HCT116 (cell line): Measurements from ENCODE around the gene POLR3C. TPM values are rescaled to one million over a fixed set of nuclear protein-coding genes. Genes with fewer than 3 reads are reported as not detected.

Experiments used
- ATAC-seq: fragments of 200-7000 bp; cut with Tn5 transposase; 2 replicates; pipeline ENCODE4 v1.9.1; 2020; ENCODE audit warnings: mild to moderate bottlenecking, moderate library complexity
- BruUV-seq: library from RNA; stranded (reverse); fragments of 400-500 nt; replicated peaks from 2 replicates; lab custom pipeline; 2021; lab: Mats Ljungman, UMichigan
- CTCF ChIA-PET: fragments of 300-600 bp; sonication (Branson Sonifier 250); formaldehyde crosslinking; loops from one replicate; lab custom pipeline; 2021; ENCODE audit warnings: antibody characterized with exemption; lab: Charles Lee
- POLR2A ChIA-PET: fragments of 300-600, 350-600 bp; sonication (Branson Sonifier 250); formaldehyde crosslinking; loops from one replicate; lab custom pipeline; 2021; ENCODE audit warnings: antibody characterized with exemption; lab: Charles Lee
- RAD21 ChIA-PET, 2 experiments: fragments of 300-600 bp; sonication (Branson Sonifier 250); formaldehyde crosslinking; loops; one replicate each; lab custom pipeline; 2023; ENCODE audit warnings: low total read pairs in 2 of 2; ENCODE audit not compliant: uncharacterized antibody in 2 of 2, unreplicated experiment in 2 of 2, low non-redundant PET in 1 of 2; lab: Charles Lee
- DNase-seq: peaks from one replicate; pipeline ENCODE4 v3.0.0-alpha.2; 2010; ENCODE audit warnings: low read depth, low spot score
- H2AFZ ChIP-seq: fragments of 200-600 bp; shearing (Covaris generic), sonication (generic); 2 replicates; pipeline ENCODE4 v1.6.1; 2017; ENCODE audit warnings: low read depth, mixed run types, mixed read lengths, antibody characterized with exemption, low read length; ENCODE audit not compliant: poor library complexity, severe bottlenecking
- H3K27ac ChIP-seq: 2 replicates; pipeline ENCODE4 v1.5.1; 2012; ENCODE audit warnings: low read depth, low read length
- H3K27me3 ChIP-seq: fragments of 200-600 bp; sonication (generic); 2 replicates; pipeline ENCODE4 v1.6.1; 2016; ENCODE audit warnings: mixed run types, low read length, mixed read lengths; ENCODE audit not compliant: insufficient read depth
- H3K36me3 ChIP-seq, 2 experiments: fragments of 200-500 bp in 1 of 2; fragments of 200-600 bp in 1 of 2; sonication (Bioruptor generic) in 1 of 2; sonication (generic) in 1 of 2; 2 replicates each; pipeline versions ENCODE4 v1.5.1 to v1.6.1; 2014 to 2016; ENCODE audit warnings: low read length in 2 of 2, inconsistent platforms in 1 of 2, mixed read lengths in 1 of 2, mixed run types in 1 of 2; ENCODE audit not compliant: insufficient read depth in 2 of 2, control insufficient read depth in 1 of 2
- H3K4me1 ChIP-seq, 2 experiments: fragments of 200-600 bp in 1 of 2; sonication (generic) in 1 of 2; 2 replicates each; pipeline versions ENCODE4 v1.5.1 to v1.6.1; 2012 to 2017; ENCODE audit warnings: low read length in 2 of 2, inconsistent platforms in 1 of 2, mild to moderate bottlenecking in 1 of 2, mixed read lengths in 1 of 2, mixed run types in 1 of 2, moderate library complexity in 1 of 2; ENCODE audit not compliant: insufficient read depth in 2 of 2, control insufficient read depth in 1 of 2
- H3K4me2 ChIP-seq: fragments of 200-600 bp; sonication (generic); 2 replicates; pipeline ENCODE4 v1.6.1; 2017; ENCODE audit warnings: mixed run types, low read length, mixed read lengths
- H3K4me3 ChIP-seq, 2 experiments: fragments of 200-600 bp in 1 of 2; sonication (generic) in 1 of 2; replicated peaks in 1 of 2; 2 replicates each; pipeline ENCODE4 v1.5.1; 2011 to 2016; ENCODE audit warnings: low read length in 2 of 2, control low read depth in 1 of 2, low read depth in 1 of 2, mild to moderate bottlenecking in 1 of 2, mixed read lengths in 1 of 2, mixed run types in 1 of 2
- H3K79me2 ChIP-seq: fragments of 200-600 bp; sonication (generic); 2 replicates; pipeline ENCODE4 v1.6.1; 2017; ENCODE audit warnings: mild to moderate bottlenecking, mixed run types, low read length, moderate library complexity, mixed read lengths; ENCODE audit not compliant: insufficient read depth
- H3K9ac ChIP-seq: fragments of 200-600 bp; sonication (generic); 2 replicates; pipeline ENCODE4 v1.6.1; 2016; ENCODE audit warnings: low read length, mixed read lengths
- H3K9me2 ChIP-seq: fragments of 200-600 bp; sonication (generic), shearing (Covaris generic); 2 replicates; pipeline ENCODE4 v1.6.1; 2017; ENCODE audit warnings: mixed run types, mild to moderate bottlenecking, moderate library complexity; ENCODE audit not compliant: insufficient read depth
- H3K9me3 ChIP-seq, 2 experiments: fragments of 200-500 bp in 1 of 2; fragments of 200-600 bp in 1 of 2; sonication (Bioruptor generic) in 1 of 2; sonication (generic) in 1 of 2; 2 replicates each; pipeline ENCODE4 v1.6.1; 2014 to 2017; ENCODE audit warnings: low read length in 2 of 2, mixed read lengths in 2 of 2, inconsistent platforms in 1 of 2, low read depth in 1 of 2, mild to moderate bottlenecking in 1 of 2, mixed run types in 1 of 2, moderate library complexity in 1 of 2; ENCODE audit not compliant: control insufficient read depth in 1 of 2, insufficient read depth in 1 of 2
- H4K20me1 ChIP-seq: fragments of 200-600 bp; sonication (generic), shearing (Covaris generic); 2 replicates; pipeline ENCODE4 v1.6.1; 2017; ENCODE audit warnings: mixed run types, mild to moderate bottlenecking, moderate library complexity; ENCODE audit not compliant: insufficient read depth
- EGR1 ChIP-seq: IDR thresholded peaks from 2 replicates; pipeline ENCODE4 v1.6.1; 2012; ENCODE audit warnings: low read depth
- ELF1 ChIP-seq: IDR thresholded peaks from 2 replicates; pipeline ENCODE4 v1.6.1; 2012; ENCODE audit warnings: low read depth, borderline replicate concordance
- EZH2 ChIP-seq: fragments of 200-600 bp; sonication (generic); IDR thresholded peaks from 2 replicates; pipeline ENCODE4 v1.6.1; 2017; ENCODE audit warnings: antibody characterized with exemption, mixed run types
- POLR2A ChIP-seq: IDR thresholded peaks from 2 replicates; pipeline ENCODE4 v1.7.0; 2011; ENCODE audit warnings: borderline replicate concordance; ENCODE audit not compliant: insufficient read depth, insufficient read length; ENCODE audit errors: extremely low read depth
- POLR2AphosphoS5 ChIP-seq: IDR thresholded peaks from 2 replicates; pipeline ENCODE4 v1.6.1; 2011; ENCODE audit warnings: mild to moderate bottlenecking, low read depth, low read length, moderate library complexity
- SIN3A ChIP-seq: IDR thresholded peaks from 2 replicates; pipeline ENCODE4 v1.6.1; 2012; ENCODE audit warnings: low read depth
- SP1 ChIP-seq: IDR thresholded peaks from 2 replicates; pipeline ENCODE4 v1.6.1; 2012; ENCODE audit warnings: low read depth
- SRF ChIP-seq: IDR thresholded peaks from 2 replicates; pipeline ENCODE4 v1.6.1; 2012; ENCODE audit warnings: low read depth
- YY1 ChIP-seq: IDR thresholded peaks from 2 replicates; pipeline ENCODE4 v1.6.1; 2011; ENCODE audit warnings: low read length, low read depth, moderate library complexity, mild to moderate bottlenecking; ENCODE audit not compliant: insufficient replicate concordance; ENCODE audit errors: extremely low read depth
- intact Hi-C: fragments of 100-400 bp; cut with micrococcal nuclease; formaldehyde crosslinking; loops from 2 replicates; pipeline ENCODE4 v1.10.0; 2022
- total RNA-seq: library from RNA; stranded (reverse); gene quantifications from one replicate; pipeline ENCODE4 v1.2.1, GENCODE V29; 2021; ENCODE audit not compliant: unreplicated experiment
- TF ChIP-seq, protein P1 (sequence below), 3 experiments: fragments of 200-600 bp in 1 of 3; sonication (generic) in 1 of 3; IDR thresholded peaks in 2 of 3; conservative IDR thresholded peaks in 1 of 3; 2 replicates each; pipeline ENCODE4 v1.5.1; 2012 to 2017; ENCODE audit warnings: low read depth in 2 of 3, low read length in 2 of 3, antibody characterized with exemption in 1 of 3, borderline replicate concordance in 1 of 3, control low read depth in 1 of 3, mild to moderate bottlenecking in 1 of 3, mixed read lengths in 1 of 3, mixed run types in 1 of 3, moderate library complexity in 1 of 3; ENCODE audit not compliant: insufficient read depth in 1 of 3
- TF ChIP-seq, protein P2 (sequence below): IDR thresholded peaks from 2 replicates; pipeline ENCODE4 v1.6.1; 2012
- TF ChIP-seq, protein P3 (sequence below): IDR thresholded peaks from 2 replicates; pipeline ENCODE4 v1.6.1; 2011; ENCODE audit warnings: mild to moderate bottlenecking, low read length, moderate library complexity; ENCODE audit not compliant: insufficient replicate concordance; ENCODE audit errors: extremely low read depth

The POLR3C gene
- total RNA-seq, 1 experiment from 2014 or later: 25.4 TPM

GRCh38 chr1:145777357-145778145 is 46.4 kb upstream of the POLR3C start (continued):
- TF ChIP-seq, protein P1, sequence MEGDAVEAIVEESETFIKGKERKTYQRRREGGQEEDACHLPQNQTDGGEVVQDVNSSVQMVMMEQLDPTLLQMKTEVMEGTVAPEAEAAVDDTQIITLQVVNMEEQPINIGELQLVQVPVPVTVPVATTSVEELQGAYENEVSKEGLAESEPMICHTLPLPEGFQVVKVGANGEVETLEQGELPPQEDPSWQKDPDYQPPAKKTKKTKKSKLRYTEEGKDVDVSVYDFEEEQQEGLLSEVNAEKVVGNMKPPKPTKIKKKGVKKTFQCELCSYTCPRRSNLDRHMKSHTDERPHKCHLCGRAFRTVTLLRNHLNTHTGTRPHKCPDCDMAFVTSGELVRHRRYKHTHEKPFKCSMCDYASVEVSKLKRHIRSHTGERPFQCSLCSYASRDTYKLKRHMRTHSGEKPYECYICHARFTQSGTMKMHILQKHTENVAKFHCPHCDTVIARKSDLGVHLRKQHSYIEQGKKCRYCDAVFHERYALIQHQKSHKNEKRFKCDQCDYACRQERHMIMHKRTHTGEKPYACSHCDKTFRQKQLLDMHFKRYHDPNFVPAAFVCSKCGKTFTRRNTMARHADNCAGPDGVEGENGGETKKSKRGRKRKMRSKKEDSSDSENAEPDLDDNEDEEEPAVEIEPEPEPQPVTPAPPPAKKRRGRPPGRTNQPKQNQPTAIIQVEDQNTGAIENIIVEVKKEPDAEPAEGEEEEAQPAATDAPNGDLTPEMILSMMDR (IDR thresholded peaks at IDR 0.05 in 2 of 3, conservative IDR thresholded peaks at IDR 0.05 in 1 of 3; ENCODE audit: borderline replicate concordance in 1 of 3, insufficient read depth in 1 of 3, low read depth in 2 of 3, low read length in 2 of 3): no peak

DNA sequence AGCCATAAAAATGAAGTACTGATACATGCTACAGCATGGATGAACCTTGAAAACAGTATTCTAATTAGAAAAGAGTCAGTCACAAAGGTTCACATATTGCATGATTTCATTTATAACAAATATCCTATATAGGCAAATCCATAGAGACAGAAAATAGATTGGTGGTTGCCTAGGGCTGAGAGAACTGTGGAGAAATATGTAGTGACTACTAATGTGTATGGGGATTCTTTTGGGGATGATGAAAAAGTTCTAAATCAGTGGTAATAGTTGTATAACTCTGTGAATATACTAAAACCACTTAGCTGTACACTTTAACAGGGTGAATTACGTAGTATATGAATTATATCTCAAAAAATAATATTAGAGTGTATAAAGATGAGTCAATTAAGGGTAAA is 45.9 kb upstream of the POLR3C start:
- no peak for ATAC-seq

More for the DNA sequence above, 45.9 kb upstream of the POLR3C start:
- no TSS peak for BruUV-seq
- no peaks in the 10 kb centered on the region for H4K20me1 ChIP-seq
- intact Hi-C loops: no loop called here
- no peak overlapping the region for H3K27ac ChIP-seq
- DNase-seq: no peak
- H3K9me2 ChIP-seq: no peaks in the 10 kb centered on the region
- CTCF ChIA-PET: no interaction called here
- no peaks in the 10 kb centered on the region for H3K27me3 ChIP-seq
- H3K4me3 ChIP-seq: no peak overlapping the region
- no peak overlapping the region for H2AFZ ChIP-seq
- H3K9me3 ChIP-seq: no peaks in the 10 kb centered on the region
- no peaks in the 10 kb centered on the region for H3K79me2 ChIP-seq
- H3K36me3 ChIP-seq: no peaks in the 10 kb centered on the region; a peak in 1 of 4 replicates
- no peak overlapping the region for H3K4me2 ChIP-seq
- peaks cover 24% of the 10 kb centered on the region in 2 experiments for H3K4me1 ChIP-seq
- RAD21 ChIA-PET: no interaction called here
- H3K9ac ChIP-seq: no peak overlapping the region
- POLR2A ChIA-PET: no interaction called here
- no peak for TF ChIP-seq EZH2
- TF ChIP-seq, protein P2, sequence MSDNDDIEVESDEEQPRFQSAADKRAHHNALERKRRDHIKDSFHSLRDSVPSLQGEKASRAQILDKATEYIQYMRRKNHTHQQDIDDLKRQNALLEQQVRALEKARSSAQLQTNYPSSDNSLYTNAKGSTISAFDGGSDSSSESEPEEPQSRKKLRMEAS: no peak
- no peak for TF ChIP-seq EGR1
- TF ChIP-seq SRF: no peak
- no peak for TF ChIP-seq SP1
- TF ChIP-seq, protein P3, sequence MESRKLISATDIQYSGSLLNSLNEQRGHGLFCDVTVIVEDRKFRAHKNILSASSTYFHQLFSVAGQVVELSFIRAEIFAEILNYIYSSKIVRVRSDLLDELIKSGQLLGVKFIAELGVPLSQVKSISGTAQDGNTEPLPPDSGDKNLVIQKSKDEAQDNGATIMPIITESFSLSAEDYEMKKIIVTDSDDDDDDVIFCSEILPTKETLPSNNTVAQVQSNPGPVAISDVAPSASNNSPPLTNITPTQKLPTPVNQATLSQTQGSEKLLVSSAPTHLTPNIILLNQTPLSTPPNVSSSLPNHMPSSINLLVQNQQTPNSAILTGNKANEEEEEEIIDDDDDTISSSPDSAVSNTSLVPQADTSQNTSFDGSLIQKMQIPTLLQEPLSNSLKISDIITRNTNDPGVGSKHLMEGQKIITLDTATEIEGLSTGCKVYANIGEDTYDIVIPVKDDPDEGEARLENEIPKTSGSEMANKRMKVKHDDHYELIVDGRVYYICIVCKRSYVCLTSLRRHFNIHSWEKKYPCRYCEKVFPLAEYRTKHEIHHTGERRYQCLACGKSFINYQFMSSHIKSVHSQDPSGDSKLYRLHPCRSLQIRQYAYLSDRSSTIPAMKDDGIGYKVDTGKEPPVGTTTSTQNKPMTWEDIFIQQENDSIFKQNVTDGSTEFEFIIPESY: no peak
- TF ChIP-seq SIN3A: no peak
- no peak for TF ChIP-seq POLR2AphosphoS5
- no peak for TF ChIP-seq YY1
- no peak for TF ChIP-seq ELF1
- no peak for TF ChIP-seq POLR2A
